Adipose tissue (tissue), 3 donors: ENCODE measurements around the gene TMEM87A. TPM values are rescaled to one million over a fixed set of nuclear protein-coding genes. Genes with fewer than 3 reads are reported as not detected.
"Not testable (repeated sequence)": the region's sequence is repeated elsewhere in the genome, so short reads cannot be mapped to it uniquely, and the experiment has no call there.

Source experiments
- H3K27ac ChIP-seq: one replicate; pipeline ENCODE4 v1.5.1; 2013; ENCODE audit warnings: low read depth, low read length
- WGBS, 3 donors: extraction: QIAGEN DNeasy Blood & Tissue Kit; methylation state at CpG; one replicate each; pipeline ENCODE4 v1.1.7; 2013; 5-methylcytosine and 5-hydroxymethylcytosine counted together
- polyA plus RNA-seq, 3 donors: library from polyadenylated mRNA; stranded (reverse); fragments of 200-250 nt; gene quantifications; one replicate each; pipeline ENCODE4 v1.2.3, GENCODE V29; 2013
- donor health status: healthy with polysubstance abuse.
- donor health status: Bipolar disorder and iron deficiency.
- donor health status: healthy.

Gene TMEM87A
- polyA plus RNA-seq, 3 donors: 15.7 to 28.0 (median 23.6) TPM

- H3K27ac ChIP-seq: no peak overlapping the region
- WGBS, 3 donors: 34 to 53% (median 36%) methylated on average over 4 of the region's 4 CpGs
These were observed 2.7 kb upstream of the TMEM87A start for GRCh38 chr15:42275780-42276391.

GRCh38 chr15:42274702-42274989, 1.4 kb upstream of the TMEM87A start:
- 40 to 59% (median 48%) methylated on average over 6 of the region's 6 CpGs for WGBS, 3 donors
- peak overlapping the region; percentile 86 for H3K27ac ChIP-seq

GRCh38 chr15:42273900-42274701, 868 bp upstream of the TMEM87A start:
- H3K27ac ChIP-seq: peak overlapping the region; percentile 86
- 2 to 4% (median 2%) methylated on average over 27 of the region's 27 CpGs for WGBS, 3 donors

- 61 to 78% (median 69%) methylated on average over 5 of the region's 5 CpGs for WGBS, 3 donors
- H3K27ac ChIP-seq: no peak overlapping the region
These were observed 2.2 kb downstream of the TMEM87A start for GRCh38 chr15:42270996-42271395.

- 46 to 48% (median 47%) methylated on average over 2 of the region's 2 CpGs for WGBS, 3 donors
- no peak overlapping the region for H3K27ac ChIP-seq
These were observed 2.7 kb downstream of the TMEM87A start for GRCh38 chr15:42270551-42270950.

GRCh38 chr15:42267286-42267685, 5.9 kb downstream of the TMEM87A start:
- H3K27ac ChIP-seq: no peak overlapping the region

GRCh38 chr15:42264795-42265194, 8.4 kb downstream of the TMEM87A start:
- H3K27ac ChIP-seq: no peak overlapping the region
- WGBS, 3 donors: 91 to 96% (median 95%) methylated on average over 5 of the region's 5 CpGs

- 84 to 100% (median 85%) methylated on average over 2 of the region's 2 CpGs for whole genome bisulfite sequencing, 3 donors
- no peak overlapping the region for H3K27ac ChIP-seq
These were observed 19.9 kb downstream of the TMEM87A start for GRCh38 chr15:42253300-42253699.

- WGBS, 3 donors: 93 to 100% (median 97%) methylated on average over 1 of the region's 1 CpG
These were observed 32.4 kb downstream of the TMEM87A start for GRCh38 chr15:42240823-42241222.

GRCh38 chr15:42239528-42240182, 33.6 kb downstream of the TMEM87A start:
- no peak overlapping the region for H3K27ac ChIP-seq

More at GRCh38 chr15:42240823-42241222, 32.4 kb downstream of the TMEM87A start:
- H3K27ac ChIP-seq: no peak overlapping the region

- WGBS, 3 donors: 57 to 99% (median 64%) methylated on average over 2 of the region's 2 CpGs
- no peak overlapping the region for H3K27ac ChIP-seq
These were observed 40.1 kb downstream of the TMEM87A start for GRCh38 chr15:42233107-42233506.

GRCh38 chr15:42232606-42233005, 40.6 kb downstream of the TMEM87A start:
- no peak overlapping the region for H3K27ac ChIP-seq
- WGBS, 3 donors: 65 to 86% (median 71%) methylated on average over 3 to 5 of the region's 5 CpGs

GRCh38 chr15:42231088-42231487, 42.1 kb downstream of the TMEM87A start:
- whole genome bisulfite sequencing, 3 donors: 95 to 100% (median 98%) methylated on average over 1 of the region's 1 CpG

GRCh38 chr15:42228981-42229380, 44.3 kb downstream of the TMEM87A start:
- not testable (repeated sequence) for H3K27ac ChIP-seq
- 93 to 99% (median 97%) methylated on average over 5 of the region's 5 CpGs for WGBS, 3 donors

More at GRCh38 chr15:42231088-42231487, 42.1 kb downstream of the TMEM87A start:
- H3K27ac ChIP-seq: no peak overlapping the region

GRCh38 chr15:42228036-42228435, 45.2 kb downstream of the TMEM87A start:
- WGBS, 3 donors: 39 to 69% (median 46%) methylated on average over 1 of the region's 1 CpG
- no peak overlapping the region for H3K27ac ChIP-seq

GRCh38 chr15:42226648-42227047, 46.6 kb downstream of the TMEM87A start:
- WGBS, 3 donors: 87 to 95% (median 90%) methylated on average over 5 of the region's 5 CpGs
- no peak overlapping the region for H3K27ac ChIP-seq

GRCh38 chr15:42220216-42220615, 53.0 kb downstream of the TMEM87A start:
- H3K27ac ChIP-seq: no peak overlapping the region
- 48 to 50% (median 49%) methylated on average over 2 of the region's 2 CpGs for WGBS, 3 donors

- no peak overlapping the region for H3K27ac ChIP-seq
- WGBS, 3 donors: 30 to 35% (median 30%) methylated on average over 2 of the region's 2 CpGs
These were observed 54.2 kb downstream of the TMEM87A start for GRCh38 chr15:42218953-42219592.

- WGBS, 3 donors: 84 to 94% (median 89%) methylated on average over 2 of the region's 2 CpGs
These were observed 55.7 kb downstream of the TMEM87A start for GRCh38 chr15:42217568-42217967.

More at GRCh38 chr15:42217568-42217967, 55.7 kb downstream of the TMEM87A start:
- no peak overlapping the region for H3K27ac ChIP-seq
